ENCODE data around the gene OR4K5.
A peak's percentile ranks its signal among the peaks of the same experiment; 100 is the strongest.

Gene OR4K5

GRCh38 chr14:19920021-19920657 is at the start of gene OR4K5:
Gene OR4K5 (plus strand): TSS chr14:19920607. CDS start chr14:19920607, 0 bp downstream.
- no peaks in the 10 kb centered on the region for H3K4me1 ChIP-seq (ENCODE audit: control insufficient read depth in 5 of 5, insufficient read depth in 5 of 5, low read length in 5 of 5)
- no peak within 1 kb of the TSS for H3K27ac ChIP-seq (ENCODE audit: low read depth, low read length)
- H3K36me3 ChIP-seq (ENCODE audit: control insufficient read depth in 5 of 5, insufficient read depth in 5 of 5, low read length in 5 of 5), result no peaks in the 10 kb centered on the region
- no peaks in the 10 kb centered on the region for H3K9me3 ChIP-seq (ENCODE audit: control insufficient read depth in 5 of 5, low read length in 5 of 5)
- H3K9ac ChIP-seq (ENCODE audit: low read length in 5 of 5), result no peak within 1 kb of the TSS
- H3K27me3 ChIP-seq (ENCODE audit: control insufficient read depth in 5 of 5, insufficient read depth in 4 of 5, low read length in 5 of 5), result no peaks in the 10 kb centered on the region
- H3K4me3 ChIP-seq (ENCODE audit: low read depth in 1 of 5, low read length in 5 of 5), result no peak within 1 kb of the TSS

DNA sequence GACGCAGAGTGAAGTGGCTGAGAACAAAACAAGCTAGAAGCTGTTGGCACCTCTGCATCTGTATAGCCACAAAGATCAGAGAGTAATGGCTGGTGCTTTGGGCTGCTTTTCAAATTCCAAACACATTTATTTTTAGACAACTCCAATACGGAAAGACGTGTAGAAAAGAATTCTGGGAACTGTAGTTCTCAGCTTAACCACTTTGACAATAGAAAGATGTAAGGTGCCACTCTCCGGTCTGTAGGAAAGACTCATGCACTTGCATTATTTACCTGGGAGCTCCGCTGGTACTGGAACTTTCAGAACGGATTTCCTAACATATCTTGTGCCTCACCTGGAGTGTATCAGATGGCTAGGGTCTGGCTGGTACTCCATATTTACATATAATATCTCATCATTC is 47.2 kb upstream of the OR4K5 start:
- Histone ChIP-seq H3K4me3 (ENCODE audit: low read depth in 1 of 5, low read length in 5 of 5) (peak overlapping the region in 3 of 5 donors; percentile 10 to 45 (median 23)), H3K9ac (ENCODE audit: low read length in 5 of 5) (no peak overlapping the region), H3K9me3 (ENCODE audit: control insufficient read depth in 5 of 5, low read length in 5 of 5) (no peaks in the 10 kb centered on the region), H3K27me3 (ENCODE audit: control insufficient read depth in 5 of 5, insufficient read depth in 4 of 5, low read length in 5 of 5) (no peaks in the 10 kb centered on the region), H3K27ac (ENCODE audit: low read depth, low read length) (no peak overlapping the region), H3K4me1 (ENCODE audit: control insufficient read depth in 5 of 5, insufficient read depth in 5 of 5, low read length in 5 of 5) (no peaks in the 10 kb centered on the region), H3K36me3 (ENCODE audit: control insufficient read depth in 5 of 5, insufficient read depth in 5 of 5, low read length in 5 of 5) (no peaks in the 10 kb centered on the region)

DNA sequence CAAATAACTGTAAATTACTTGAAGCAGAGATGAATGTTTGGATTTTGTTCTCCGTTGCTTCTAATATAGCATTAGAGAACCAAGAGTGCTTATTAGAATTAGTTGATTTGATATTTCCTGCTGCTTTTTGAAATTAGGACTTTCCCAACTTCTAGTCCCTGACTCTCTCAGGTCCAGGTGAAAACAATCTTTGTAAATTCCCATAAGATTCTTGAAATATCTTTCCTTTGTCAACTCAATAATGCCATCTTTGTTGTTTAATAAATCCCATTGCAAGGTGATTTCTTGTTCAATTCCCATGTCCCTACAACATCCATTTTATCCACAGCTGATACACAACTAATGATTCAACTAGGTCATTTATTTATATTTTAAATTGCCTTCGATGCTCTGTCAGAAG is 45.6 kb upstream of the OR4K5 start, which contains the start of gene OR4K2:
OR4K2 (plus strand) TSS at position 301 of the 400 bp plus-strand sequence. CDS start 1,126 bp downstream, outside the sequence.
- no peak within 1 kb of the TSS for H3K4me3 ChIP-seq (ENCODE audit: low read depth in 1 of 5, low read length in 5 of 5)

GRCh38 chr14:19878029-19878642 is 42.3 kb upstream of the OR4K5 start:
- Histone ChIP-seq H3K27me3 (ENCODE audit: control insufficient read depth in 5 of 5, insufficient read depth in 4 of 5, low read length in 5 of 5) (no peaks in the 10 kb centered on the region), H3K27ac (ENCODE audit: low read depth, low read length) (no peak overlapping the region), H3K36me3 (ENCODE audit: control insufficient read depth in 5 of 5, insufficient read depth in 5 of 5, low read length in 5 of 5) (no peaks in the 10 kb centered on the region), H3K4me1 (ENCODE audit: control insufficient read depth in 5 of 5, insufficient read depth in 5 of 5, low read length in 5 of 5) (no peaks in the 10 kb centered on the region), H3K9ac (ENCODE audit: low read length in 5 of 5) (no peak overlapping the region), H3K9me3 (ENCODE audit: control insufficient read depth in 5 of 5, low read length in 5 of 5) (no peaks in the 10 kb centered on the region), H3K4me3 (ENCODE audit: low read depth in 1 of 5, low read length in 5 of 5) (no peak overlapping the region)

More for the DNA sequence above, 45.6 kb upstream of the OR4K5 start, which contains the start of gene OR4K2:
- Histone ChIP-seq H3K4me1 (ENCODE audit: control insufficient read depth in 5 of 5, insufficient read depth in 5 of 5, low read length in 5 of 5) (no peaks in the 10 kb centered on the region), H3K36me3 (ENCODE audit: control insufficient read depth in 5 of 5, insufficient read depth in 5 of 5, low read length in 5 of 5) (no peaks in the 10 kb centered on the region), H3K27me3 (ENCODE audit: control insufficient read depth in 5 of 5, insufficient read depth in 4 of 5, low read length in 5 of 5) (no peaks in the 10 kb centered on the region), H3K9me3 (ENCODE audit: control insufficient read depth in 5 of 5, low read length in 5 of 5) (no peaks in the 10 kb centered on the region), H3K9ac (ENCODE audit: low read length in 5 of 5) (no peak within 1 kb of the TSS), H3K27ac (ENCODE audit: low read depth, low read length) (no peak within 1 kb of the TSS)

- H3K4me1 ChIP-seq (ENCODE audit: control insufficient read depth in 5 of 5, insufficient read depth in 5 of 5, low read length in 5 of 5), result peaks cover 0 to under 1% (median 0%) of the 10 kb centered on the region in 5 donors
- peaks cover 11 to 57% (median 50%) of the 10 kb centered on the region in 5 donors for H3K9me3 ChIP-seq (ENCODE audit: control insufficient read depth in 5 of 5, low read length in 5 of 5)
- no peaks in the 10 kb centered on the region for H3K36me3 ChIP-seq (ENCODE audit: control insufficient read depth in 5 of 5, insufficient read depth in 5 of 5, low read length in 5 of 5)
- peak overlapping the region in 2 of 5 donors; percentile 11 to 48 for H3K4me3 ChIP-seq (ENCODE audit: low read depth in 1 of 5, low read length in 5 of 5)
- no peaks in the 10 kb centered on the region for H3K27me3 ChIP-seq (ENCODE audit: control insufficient read depth in 5 of 5, insufficient read depth in 4 of 5, low read length in 5 of 5)
- no peak overlapping the region for H3K9ac ChIP-seq (ENCODE audit: low read length in 5 of 5)
- H3K27ac ChIP-seq (ENCODE audit: low read depth, low read length), result no peak overlapping the region
These were observed 25.1 kb upstream of the OR4K5 start for GRCh38 chr14:19895282-19895681.

DNA sequence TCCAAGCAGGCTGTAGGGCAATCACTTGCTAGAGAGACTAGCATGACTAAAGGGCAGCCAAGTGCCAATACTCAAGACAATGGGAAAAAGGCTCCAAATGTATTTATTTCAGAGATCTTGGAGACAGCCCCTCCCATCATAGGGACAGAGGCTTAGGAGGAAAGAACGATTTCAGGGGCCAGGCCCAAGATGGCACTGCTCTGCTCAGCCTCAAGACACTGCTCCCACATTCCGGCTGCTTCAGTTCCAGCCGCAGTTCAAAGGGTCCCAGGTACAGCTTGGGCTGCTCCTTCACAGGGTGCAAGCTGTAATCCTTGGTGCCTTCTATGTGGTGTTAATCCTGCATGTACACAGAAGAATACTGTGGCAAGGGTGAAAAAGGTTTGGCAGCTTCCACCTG is 19.4 kb upstream of the OR4K5 start:
- Histone ChIP-seq H3K27me3 (ENCODE audit: control insufficient read depth in 5 of 5, insufficient read depth in 4 of 5, low read length in 5 of 5) (no peaks in the 10 kb centered on the region), H3K9me3 (ENCODE audit: control insufficient read depth in 5 of 5, low read length in 5 of 5) (peaks cover 0 to 18% (median 15%) of the 10 kb centered on the region in 5 donors), H3K4me1 (ENCODE audit: control insufficient read depth in 5 of 5, insufficient read depth in 5 of 5, low read length in 5 of 5) (peaks cover 0 to 24% (median 2%) of the 10 kb centered on the region in 5 donors), H3K27ac (ENCODE audit: low read depth, low read length) (no peak overlapping the region), H3K4me3 (ENCODE audit: low read depth in 1 of 5, low read length in 5 of 5) (peak overlapping the region in 2 of 5 donors; percentile 0 to 5), H3K9ac (ENCODE audit: low read length in 5 of 5) (no peak overlapping the region), H3K36me3 (ENCODE audit: control insufficient read depth in 5 of 5, insufficient read depth in 5 of 5, low read length in 5 of 5) (no peaks in the 10 kb centered on the region)

- Histone ChIP-seq H3K27me3 (ENCODE audit: control insufficient read depth in 5 of 5, insufficient read depth in 4 of 5, low read length in 5 of 5) (no peaks in the 10 kb centered on the region), H3K36me3 (ENCODE audit: control insufficient read depth in 5 of 5, insufficient read depth in 5 of 5, low read length in 5 of 5) (no peaks in the 10 kb centered on the region), H3K9ac (ENCODE audit: low read length in 5 of 5) (no peak overlapping the region), H3K9me3 (ENCODE audit: control insufficient read depth in 5 of 5, low read length in 5 of 5) (peaks cover 0 to 5% (median 1%) of the 10 kb centered on the region in 5 donors), H3K4me3 (ENCODE audit: low read depth in 1 of 5, low read length in 5 of 5) (peak overlapping the region in 1 of 5 donors; percentile 9), H3K27ac (ENCODE audit: low read depth, low read length) (no peak overlapping the region), H3K4me1 (ENCODE audit: control insufficient read depth in 5 of 5, insufficient read depth in 5 of 5, low read length in 5 of 5) (peaks cover 0 to 24% (median 2%) of the 10 kb centered on the region in 5 donors)
These were observed 18.0 kb upstream of the OR4K5 start for GRCh38 chr14:19902409-19902808.

GRCh38 chr14:19906665-19907064 is 13.7 kb upstream of the OR4K5 start:
- Histone ChIP-seq H3K9me3 (ENCODE audit: control insufficient read depth in 5 of 5, low read length in 5 of 5) (peaks cover 0 to 3% (median 0%) of the 10 kb centered on the region in 5 donors), H3K4me1 (ENCODE audit: control insufficient read depth in 5 of 5, insufficient read depth in 5 of 5, low read length in 5 of 5) (peaks cover 0 to 10% (median 2%) of the 10 kb centered on the region in 5 donors), H3K9ac (ENCODE audit: low read length in 5 of 5) (no peak overlapping the region), H3K27me3 (ENCODE audit: control insufficient read depth in 5 of 5, insufficient read depth in 4 of 5, low read length in 5 of 5) (no peaks in the 10 kb centered on the region), H3K36me3 (ENCODE audit: control insufficient read depth in 5 of 5, insufficient read depth in 5 of 5, low read length in 5 of 5) (no peaks in the 10 kb centered on the region), H3K4me3 (ENCODE audit: low read depth in 1 of 5, low read length in 5 of 5) (no peak overlapping the region), H3K27ac (ENCODE audit: low read depth, low read length) (no peak overlapping the region)

DNA sequence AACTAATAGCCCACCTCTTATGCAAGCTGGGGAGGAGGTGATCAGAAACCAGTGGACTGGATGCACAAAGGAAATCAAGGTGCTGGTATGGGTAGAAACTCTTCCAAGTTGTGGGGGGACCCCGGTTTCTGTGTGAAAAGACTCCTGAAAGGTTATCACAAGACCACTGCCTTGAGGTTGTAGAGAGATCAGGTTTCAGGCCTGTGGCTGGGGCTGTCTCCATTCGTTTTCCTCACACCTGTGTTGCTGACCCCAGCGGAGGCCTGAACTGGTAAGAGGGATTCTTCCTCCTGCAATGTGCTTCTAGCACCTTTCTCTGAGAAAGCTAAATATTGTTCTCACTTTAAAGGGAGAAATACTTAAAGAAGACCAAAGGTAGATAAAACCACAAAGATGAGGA is 9.3 kb upstream of the OR4K5 start:
- H3K27ac ChIP-seq (ENCODE audit: low read depth, low read length), result no peak overlapping the region

DNA sequence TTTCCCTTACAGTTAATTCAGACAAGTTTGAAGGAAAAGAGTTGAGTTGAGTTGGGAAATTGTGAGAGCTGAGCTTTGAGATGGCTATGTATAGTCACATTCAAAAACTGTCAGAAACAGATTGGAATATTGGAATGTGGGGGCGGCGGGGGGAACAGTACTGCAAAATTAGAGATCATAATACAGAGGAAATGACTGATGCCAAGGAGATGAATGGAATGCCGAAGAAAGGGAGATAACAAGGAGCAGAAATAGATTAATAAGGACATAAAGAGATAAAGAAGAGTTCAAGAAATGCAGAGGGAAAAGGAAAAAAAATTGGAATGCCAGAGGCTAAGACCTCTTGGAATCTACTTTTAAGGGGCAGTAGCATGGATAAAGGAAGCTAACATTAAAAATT is 3.2 kb upstream of the OR4K5 start:
- Histone ChIP-seq H3K36me3 (ENCODE audit: control insufficient read depth in 5 of 5, insufficient read depth in 5 of 5, low read length in 5 of 5) (no peaks in the 10 kb centered on the region), H3K4me3 (ENCODE audit: low read depth in 1 of 5, low read length in 5 of 5) (no peak overlapping the region), H3K9me3 (ENCODE audit: control insufficient read depth in 5 of 5, low read length in 5 of 5) (no peaks in the 10 kb centered on the region), H3K9ac (ENCODE audit: low read length in 5 of 5) (no peak overlapping the region), H3K27me3 (ENCODE audit: control insufficient read depth in 5 of 5, insufficient read depth in 4 of 5, low read length in 5 of 5) (no peaks in the 10 kb centered on the region), H3K4me1 (ENCODE audit: control insufficient read depth in 5 of 5, insufficient read depth in 5 of 5, low read length in 5 of 5) (no peaks in the 10 kb centered on the region), H3K27ac (ENCODE audit: low read depth, low read length) (no peak overlapping the region)

More for the DNA sequence above, 9.3 kb upstream of the OR4K5 start:
- H3K27me3 ChIP-seq (ENCODE audit: control insufficient read depth in 5 of 5, insufficient read depth in 4 of 5, low read length in 5 of 5), result no peaks in the 10 kb centered on the region
- no peak overlapping the region for H3K4me3 ChIP-seq (ENCODE audit: low read depth in 1 of 5, low read length in 5 of 5)
- H3K4me1 ChIP-seq (ENCODE audit: control insufficient read depth in 5 of 5, insufficient read depth in 5 of 5, low read length in 5 of 5), result no peaks in the 10 kb centered on the region
- no peaks in the 10 kb centered on the region for H3K36me3 ChIP-seq (ENCODE audit: control insufficient read depth in 5 of 5, insufficient read depth in 5 of 5, low read length in 5 of 5)
- no peak overlapping the region for H3K9ac ChIP-seq (ENCODE audit: low read length in 5 of 5)
- no peaks in the 10 kb centered on the region for H3K9me3 ChIP-seq (ENCODE audit: control insufficient read depth in 5 of 5, low read length in 5 of 5)
